A673 (cell line): ENCODE results near the gene SLC39A9. TPM values are rescaled to one million over a fixed set of nuclear protein-coding genes. Genes with fewer than 3 reads are reported as not detected.

ENCODE experiments used
- BruUV-seq: library from RNA; stranded (reverse); fragments of 400-500 nt; replicated peaks from 2 replicates; lab custom pipeline; 2021; lab: Mats Ljungman, UMichigan
- CTCF ChIA-PET: fragments of 300-600 bp; sonication (Branson Sonifier 250); formaldehyde crosslinking; loops from one replicate; lab custom pipeline; 2022; ENCODE audit warnings: antibody characterized with exemption; lab: Charles Lee
- POLR2A ChIA-PET: fragments of 300-600 bp; sonication (Branson Sonifier 250); formaldehyde crosslinking; loops from one replicate; lab custom pipeline; 2022; ENCODE audit warnings: antibody characterized with exemption; ENCODE audit not compliant: low non-redundant PET; lab: Charles Lee
- DNase-seq: peaks from one replicate; pipeline ENCODE4 v3.0.0-alpha.2; 2015; ENCODE audit warnings: low spot score
- H3K27ac ChIP-seq: fragments of 200-600 bp; sonication (generic); 2 replicates; pipeline ENCODE4 v1.5.1; 2016; ENCODE audit warnings: mixed run types, low read depth, mild to moderate bottlenecking, mixed read lengths, antibody characterized with exemption, low read length; ENCODE audit not compliant: poor library complexity, severe bottlenecking
- H3K27me3 ChIP-seq: fragments of 200-600 bp; sonication (generic); replicated peaks from 2 replicates; pipeline ENCODE4 v1.6.1; 2017; ENCODE audit warnings: mixed run types, low read depth, mild to moderate bottlenecking, mixed read lengths, antibody characterized with exemption, low read length; ENCODE audit not compliant: insufficient read depth, poor library complexity
- H3K36me3 ChIP-seq: fragments of 200-600 bp; sonication (generic); 2 replicates; pipeline ENCODE4 v1.6.1; 2016; ENCODE audit warnings: mixed run types, mild to moderate bottlenecking, mixed read lengths, antibody characterized with exemption, low read length; ENCODE audit not compliant: insufficient read depth, poor library complexity, severe bottlenecking
- H3K4me1 ChIP-seq: fragments of 200-600 bp; sonication (generic); 2 replicates; pipeline ENCODE4 v1.6.1; 2017; ENCODE audit warnings: mixed run types, mild to moderate bottlenecking, mixed read lengths, antibody characterized with exemption, low read length; ENCODE audit not compliant: insufficient read depth, poor library complexity, severe bottlenecking
- H3K4me3 ChIP-seq: fragments of 200-600 bp; sonication (generic); 2 replicates; pipeline ENCODE4 v1.5.1; 2016; ENCODE audit warnings: low read depth, mixed run types, mild to moderate bottlenecking, mixed read lengths, low read length; ENCODE audit not compliant: poor library complexity, severe bottlenecking
- H3K9me3 ChIP-seq: fragments of 200-600 bp; sonication (generic); 2 replicates; pipeline ENCODE4 v1.6.1; 2016; ENCODE audit warnings: mixed run types, low read depth, mild to moderate bottlenecking, mixed read lengths, antibody characterized with exemption, low read length; ENCODE audit not compliant: poor library complexity, severe bottlenecking
- EZH2 ChIP-seq: fragments of 200-600 bp; sonication (generic); IDR thresholded peaks from 2 replicates; pipeline ENCODE4 v1.6.1; 2017; ENCODE audit warnings: borderline replicate concordance, low read depth, mild to moderate bottlenecking, mixed read lengths, antibody characterized with exemption, low read length; ENCODE audit not compliant: poor library complexity, severe bottlenecking
- intact Hi-C: fragments of 100-400 bp; cut with micrococcal nuclease; formaldehyde crosslinking; loops from one replicate; pipeline ENCODE4 v1.10.0; 2022; ENCODE audit not compliant: unreplicated experiment
- total RNA-seq: library from RNA; stranded (reverse); gene quantifications from 2 replicates; pipeline ENCODE4 v1.2.3, GENCODE V29; 2021
- TF ChIP-seq, protein P1 (sequence below): fragments of 300-800, 200-600 bp; sonication (generic); conservative IDR thresholded peaks from 2 replicates; pipeline ENCODE4 v1.5.1; 2017; ENCODE audit warnings: low read depth, mild to moderate bottlenecking, antibody characterized with exemption, low read length, moderate library complexity, mixed read lengths

Gene SLC39A9
- total RNA-seq, 1 experiment from 2014 or later: 59.2 TPM

GRCh38 chr14:69484444-69485314 is 86.2 kb downstream of the SLC39A9 start, which contains the start of gene PLEKHD1:
Gene PLEKHD1 (plus strand): TSS chr14:69484728. CDS start chr14:69484966, 238 bp downstream.
- intact Hi-C loops: no loop called here
- H3K27ac ChIP-seq: no peak within 1 kb of the TSS
- POLR2A ChIA-PET: no interaction called here
- H3K4me1 ChIP-seq: peaks cover 16% of the 10 kb centered on the region
- H3K36me3 ChIP-seq: no peaks in the 10 kb centered on the region
- H3K4me3 ChIP-seq: peak within 1 kb of the TSS; percentile 45
- BruUV-seq: no TSS peak
- TF ChIP-seq EZH2: no peak
- TF ChIP-seq, protein P1, sequence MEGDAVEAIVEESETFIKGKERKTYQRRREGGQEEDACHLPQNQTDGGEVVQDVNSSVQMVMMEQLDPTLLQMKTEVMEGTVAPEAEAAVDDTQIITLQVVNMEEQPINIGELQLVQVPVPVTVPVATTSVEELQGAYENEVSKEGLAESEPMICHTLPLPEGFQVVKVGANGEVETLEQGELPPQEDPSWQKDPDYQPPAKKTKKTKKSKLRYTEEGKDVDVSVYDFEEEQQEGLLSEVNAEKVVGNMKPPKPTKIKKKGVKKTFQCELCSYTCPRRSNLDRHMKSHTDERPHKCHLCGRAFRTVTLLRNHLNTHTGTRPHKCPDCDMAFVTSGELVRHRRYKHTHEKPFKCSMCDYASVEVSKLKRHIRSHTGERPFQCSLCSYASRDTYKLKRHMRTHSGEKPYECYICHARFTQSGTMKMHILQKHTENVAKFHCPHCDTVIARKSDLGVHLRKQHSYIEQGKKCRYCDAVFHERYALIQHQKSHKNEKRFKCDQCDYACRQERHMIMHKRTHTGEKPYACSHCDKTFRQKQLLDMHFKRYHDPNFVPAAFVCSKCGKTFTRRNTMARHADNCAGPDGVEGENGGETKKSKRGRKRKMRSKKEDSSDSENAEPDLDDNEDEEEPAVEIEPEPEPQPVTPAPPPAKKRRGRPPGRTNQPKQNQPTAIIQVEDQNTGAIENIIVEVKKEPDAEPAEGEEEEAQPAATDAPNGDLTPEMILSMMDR: no peak
- H3K27me3 ChIP-seq: peaks cover 18% of the 10 kb centered on the region
- no peak for DNase-seq
- CTCF ChIA-PET: no interaction called here
- H3K9me3 ChIP-seq: no peaks in the 10 kb centered on the region

GRCh38 chr14:69485315-69485660 is 86.8 kb downstream of the SLC39A9 start:
- Histone ChIP-seq H3K27me3 (peaks cover 18% of the 10 kb centered on the region), H3K4me1 (peaks cover 19% of the 10 kb centered on the region), H3K27ac (no peak overlapping the region), H3K9me3 (no peaks in the 10 kb centered on the region), H3K4me3 (no peak overlapping the region), H3K36me3 (no peaks in the 10 kb centered on the region)
- intact Hi-C loops: no loop called here
- no TSS peak for BruUV-seq
- no peak for TF ChIP-seq EZH2
- TF ChIP-seq, protein P1: no peak
- CTCF ChIA-PET: no interaction called here
- POLR2A ChIA-PET: no interaction called here
- no peak for DNase-seq

DNA sequence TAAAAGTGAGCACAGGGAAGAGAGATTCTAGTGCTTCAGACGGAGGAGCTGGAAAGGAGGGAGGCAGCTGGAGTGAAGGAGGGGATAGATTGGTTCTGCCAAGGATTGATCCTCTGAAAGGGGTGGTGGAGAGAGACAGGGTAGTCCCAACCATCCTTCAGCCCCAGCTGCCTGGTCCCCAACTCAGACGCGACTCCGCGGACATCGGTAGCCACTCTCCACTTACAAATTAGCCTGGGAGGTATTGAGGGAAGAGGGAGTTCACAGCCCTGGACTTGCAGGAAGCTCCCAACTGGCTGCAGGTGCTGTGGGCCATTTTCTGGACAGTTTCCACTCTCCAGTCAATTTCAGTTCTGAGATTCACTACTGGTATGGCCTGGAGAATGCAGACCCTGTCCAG is 87.2 kb downstream of the SLC39A9 start:
- no peaks in the 10 kb centered on the region for H3K36me3 ChIP-seq
- ChIA-PET POLR2A (no interaction called here), CTCF (no interaction called here)
- BruUV-seq: no TSS peak
- no peak for TF ChIP-seq EZH2
- TF ChIP-seq, protein P1: no peak
- intact Hi-C loops: no loop called here
- no peak overlapping the region for H3K4me3 ChIP-seq
- H3K27ac ChIP-seq: no peak overlapping the region
- peaks cover 23% of the 10 kb centered on the region for H3K4me1 ChIP-seq
- H3K9me3 ChIP-seq: no peaks in the 10 kb centered on the region
- peaks cover 18% of the 10 kb centered on the region for H3K27me3 ChIP-seq
- no peak for DNase-seq
